Upper lobe of left lung (tissue), 4 donors: ENCODE data around the gene DUSP11.

ENCODE experiments used
- CTCF ChIP-seq, 6 experiments: fragments of 450-650 bp in 4 of 6; fragments of 200-600 bp in 2 of 6; sonication (generic) in 2 of 6; IDR thresholded peaks; one replicate each; pipeline ENCODE4 v1.5.1; 2016 to 2019; ENCODE audit warnings: antibody characterized with exemption in 6 of 6
- EP300 ChIP-seq, 4 donors: sonication (generic); formaldehyde crosslinking; IDR thresholded peaks; one replicate each; pipeline ENCODE4 v1.5.1; 2017; ENCODE audit warnings: antibody characterized with exemption in 4 of 4, control low read depth in 2 of 4
- POLR2A ChIP-seq, 4 donors: fragments of 450-650 bp; IDR thresholded peaks; one replicate each; pipeline ENCODE4 v1.5.1; 2016 to 2017; ENCODE audit warnings: antibody characterized with exemption in 4 of 4, mild to moderate bottlenecking in 2 of 4
- POLR2AphosphoS5 ChIP-seq, 2 donors: sonication (generic); formaldehyde crosslinking; IDR thresholded peaks; one replicate each; pipeline ENCODE4 v1.5.1; 2017; ENCODE audit warnings: antibody characterized with exemption in 2 of 2

GRCh38 chr2:73718421-73718820 lies 61.5 kb downstream of the DUSP11 start:
- TF ChIP-seq CTCF (IDR thresholded peaks at IDR 0.05) (no peak), POLR2AphosphoS5 (IDR thresholded peaks at IDR 0.05) (no peak), POLR2A (IDR thresholded peaks at IDR 0.05) (no peak), EP300 (IDR thresholded peaks at IDR 0.05) (no peak)
